ENCODE measurements around the gene JAZF1. TPM values are rescaled to one million over a fixed set of nuclear protein-coding genes. Genes with fewer than 3 reads are reported as not detected.
A peak's percentile ranks its signal among the peaks of the same experiment; 100 is the strongest.

JAZF1 gene
- total and polyA plus RNA-seq, 12 donors: 6.9 to 42.3 (median 30.0) TPM

GRCh38 chr7:28200598-28200997 is 20.0 kb upstream of the JAZF1 start:
- TF ChIP-seq, protein P1, sequence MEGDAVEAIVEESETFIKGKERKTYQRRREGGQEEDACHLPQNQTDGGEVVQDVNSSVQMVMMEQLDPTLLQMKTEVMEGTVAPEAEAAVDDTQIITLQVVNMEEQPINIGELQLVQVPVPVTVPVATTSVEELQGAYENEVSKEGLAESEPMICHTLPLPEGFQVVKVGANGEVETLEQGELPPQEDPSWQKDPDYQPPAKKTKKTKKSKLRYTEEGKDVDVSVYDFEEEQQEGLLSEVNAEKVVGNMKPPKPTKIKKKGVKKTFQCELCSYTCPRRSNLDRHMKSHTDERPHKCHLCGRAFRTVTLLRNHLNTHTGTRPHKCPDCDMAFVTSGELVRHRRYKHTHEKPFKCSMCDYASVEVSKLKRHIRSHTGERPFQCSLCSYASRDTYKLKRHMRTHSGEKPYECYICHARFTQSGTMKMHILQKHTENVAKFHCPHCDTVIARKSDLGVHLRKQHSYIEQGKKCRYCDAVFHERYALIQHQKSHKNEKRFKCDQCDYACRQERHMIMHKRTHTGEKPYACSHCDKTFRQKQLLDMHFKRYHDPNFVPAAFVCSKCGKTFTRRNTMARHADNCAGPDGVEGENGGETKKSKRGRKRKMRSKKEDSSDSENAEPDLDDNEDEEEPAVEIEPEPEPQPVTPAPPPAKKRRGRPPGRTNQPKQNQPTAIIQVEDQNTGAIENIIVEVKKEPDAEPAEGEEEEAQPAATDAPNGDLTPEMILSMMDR (IDR thresholded peaks at IDR 0.05): no peak
- intact Hi-C loops (cut with DNase I): no loop called here
- DNase-seq (no peak), ATAC-seq (peak in 5 of 8 donors; percentile 67 to 95 (median 81))
- H3K4me3 ChIP-seq: no peak overlapping the region
- no peaks in the 10 kb centered on the region for H3K9me3 ChIP-seq
- H3K27me3 ChIP-seq: no peaks in the 10 kb centered on the region
- peaks cover 0 to 4% (median 0%) of the 10 kb centered on the region in 9 donors for H3K4me1 ChIP-seq
- H3K27ac ChIP-seq: no peak overlapping the region
- H3K36me3 ChIP-seq: no peaks in the 10 kb centered on the region
- 31 to 56% methylated on average over 2 of the region's 2 CpGs for WGBS, 2 donors

DNA sequence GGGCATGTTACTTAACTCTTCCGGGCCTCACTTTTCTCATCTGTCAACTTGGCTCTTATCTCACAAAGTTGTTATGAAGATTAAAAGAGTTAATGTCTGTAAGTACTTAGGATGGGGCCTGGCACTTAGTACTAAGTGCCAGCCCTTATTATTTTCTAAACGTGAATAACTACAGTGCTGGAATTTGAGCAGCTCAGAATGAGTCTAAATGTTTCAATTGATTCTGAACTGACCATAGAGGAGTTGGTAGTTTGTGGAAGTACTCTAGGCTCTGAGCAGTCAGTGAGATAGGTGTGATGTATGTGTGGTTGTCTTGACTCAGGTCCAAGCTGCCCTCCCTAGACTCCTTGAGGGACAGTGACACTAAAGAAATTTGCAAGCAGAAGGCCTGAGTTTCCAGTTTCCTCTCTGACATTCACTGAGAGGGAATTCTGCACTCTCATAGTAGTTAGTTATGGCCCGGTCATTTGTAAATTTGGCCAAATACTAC is 18.5 kb upstream of the JAZF1 start:
- ATAC-seq: no peak

GRCh38 chr7:28195910-28196620 is 15.5 kb upstream of the JAZF1 start:
- Histone ChIP-seq H3K27ac (no peak overlapping the region), H3K4me3 (no peak overlapping the region), H3K4me1 (peaks cover 0 to 12% (median 0%) of the 10 kb centered on the region in 9 donors), H3K27me3 (no peaks in the 10 kb centered on the region), H3K36me3 (no peaks in the 10 kb centered on the region), H3K9me3 (no peaks in the 10 kb centered on the region)
- intact Hi-C loops (cut with DNase I): loop anchor here in 1 of 10 donors (10.0 kb wide), 1 partner anchor 69 kb away; no protein-coding TSS in a partner anchor
- DNase-seq (no peak), ATAC-seq (no peak)
- WGBS, 2 donors: 85% methylated on average over 4 of the region's 4 CpGs
- TF ChIP-seq, protein P1 (IDR thresholded peaks at IDR 0.05): no peak

More for the DNA sequence above, 18.5 kb upstream of the JAZF1 start:
- H3K4me1 ChIP-seq: peaks cover 0 to 4% (median 0%) of the 10 kb centered on the region in 9 donors
- no peak for DNase-seq
- no peaks in the 10 kb centered on the region for H3K9me3 ChIP-seq
- no peak overlapping the region for H3K27ac ChIP-seq
- H3K27me3 ChIP-seq: no peaks in the 10 kb centered on the region
- TF ChIP-seq, protein P1 (IDR thresholded peaks at IDR 0.05): no peak
- H3K4me3 ChIP-seq: no peak overlapping the region
- intact Hi-C loops (cut with DNase I): loop anchor here in 1 of 10 donors (10.0 kb wide), 1 partner anchor 66 kb away; no protein-coding TSS in a partner anchor
- WGBS, 2 donors: 63 to 79% methylated on average over 3 of the region's 3 CpGs
- no peaks in the 10 kb centered on the region for H3K36me3 ChIP-seq

- H3K4me1 ChIP-seq: peaks cover 0 to 17% (median 0%) of the 10 kb centered on the region in 9 donors
- no peaks in the 10 kb centered on the region for H3K36me3 ChIP-seq
- TF ChIP-seq, protein P1 (IDR thresholded peaks at IDR 0.05): no peak
- H3K27me3 ChIP-seq: no peaks in the 10 kb centered on the region
- intact Hi-C loops (cut with DNase I): loop anchor here in 1 of 10 donors (10.0 kb wide), 1 partner anchor 72 kb away; no protein-coding TSS in a partner anchor
- no peaks in the 10 kb centered on the region for H3K9me3 ChIP-seq
- no peak overlapping the region for H3K27ac ChIP-seq
- DNase-seq: no peak
- 71 to 72% methylated on average over 7 of the region's 7 CpGs for WGBS, 2 donors
- no peak overlapping the region for H3K4me3 ChIP-seq
- no peak for ATAC-seq
Observed at GRCh38 chr7:28192786-28193585, 12.4 kb upstream of the JAZF1 start.
